D721Med (cell line): ENCODE data around the gene PLPP4.

Source experiments
- DNase-seq: peaks from one replicate; pipeline ENCODE4 v3.0.0; 2011; ENCODE audit warnings: low spot score; ENCODE audit not compliant: insufficient read length
- FAIRE-seq: peaks from 2 replicates; lab custom pipeline; 2011; peaks lifted over from hg19 to GRCh38; lab: Jason Lieb, UNC
- TF ChIP-seq, protein P1 (sequence below): IDR thresholded peaks from 2 replicates; pipeline ENCODE4 v1.5.1; 2012; ENCODE audit warnings: mild to moderate bottlenecking, control low read depth; ENCODE audit not compliant: insufficient read depth; ENCODE audit errors: missing control alignments

PLPP4 gene

GRCh38 chr10:120455606-120456005 lies 1.4 kb upstream of the PLPP4 start:
- no peak for DNase-seq
- FAIRE-seq, result no peak
- TF ChIP-seq, protein P1, sequence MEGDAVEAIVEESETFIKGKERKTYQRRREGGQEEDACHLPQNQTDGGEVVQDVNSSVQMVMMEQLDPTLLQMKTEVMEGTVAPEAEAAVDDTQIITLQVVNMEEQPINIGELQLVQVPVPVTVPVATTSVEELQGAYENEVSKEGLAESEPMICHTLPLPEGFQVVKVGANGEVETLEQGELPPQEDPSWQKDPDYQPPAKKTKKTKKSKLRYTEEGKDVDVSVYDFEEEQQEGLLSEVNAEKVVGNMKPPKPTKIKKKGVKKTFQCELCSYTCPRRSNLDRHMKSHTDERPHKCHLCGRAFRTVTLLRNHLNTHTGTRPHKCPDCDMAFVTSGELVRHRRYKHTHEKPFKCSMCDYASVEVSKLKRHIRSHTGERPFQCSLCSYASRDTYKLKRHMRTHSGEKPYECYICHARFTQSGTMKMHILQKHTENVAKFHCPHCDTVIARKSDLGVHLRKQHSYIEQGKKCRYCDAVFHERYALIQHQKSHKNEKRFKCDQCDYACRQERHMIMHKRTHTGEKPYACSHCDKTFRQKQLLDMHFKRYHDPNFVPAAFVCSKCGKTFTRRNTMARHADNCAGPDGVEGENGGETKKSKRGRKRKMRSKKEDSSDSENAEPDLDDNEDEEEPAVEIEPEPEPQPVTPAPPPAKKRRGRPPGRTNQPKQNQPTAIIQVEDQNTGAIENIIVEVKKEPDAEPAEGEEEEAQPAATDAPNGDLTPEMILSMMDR, result no peak

DNA sequence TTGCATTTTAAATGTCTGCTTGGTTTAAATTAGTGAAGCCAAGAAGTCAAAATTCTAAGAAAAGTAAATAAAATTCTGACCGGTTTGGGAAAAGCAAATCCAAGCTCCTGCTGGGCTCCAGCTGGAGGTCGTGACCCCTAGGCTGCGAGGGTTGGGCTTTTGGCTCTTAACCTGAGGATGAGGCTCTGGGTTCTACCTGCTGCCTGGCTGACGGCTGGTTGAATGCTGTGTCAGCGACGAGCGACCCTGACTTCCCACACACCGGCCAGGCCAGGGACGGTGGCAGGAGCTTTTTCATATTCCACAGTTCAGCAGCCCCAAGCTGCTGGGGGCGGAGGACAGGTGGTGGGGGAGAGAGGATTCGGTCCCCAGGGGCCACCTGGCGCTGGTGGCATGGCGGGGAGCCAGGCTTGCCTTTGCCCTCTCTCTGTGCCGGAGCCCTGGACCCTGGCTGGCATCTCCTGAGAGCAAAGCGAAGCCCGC lies 843 bp upstream of the PLPP4 start:
- no peak for DNase-seq

DNA sequence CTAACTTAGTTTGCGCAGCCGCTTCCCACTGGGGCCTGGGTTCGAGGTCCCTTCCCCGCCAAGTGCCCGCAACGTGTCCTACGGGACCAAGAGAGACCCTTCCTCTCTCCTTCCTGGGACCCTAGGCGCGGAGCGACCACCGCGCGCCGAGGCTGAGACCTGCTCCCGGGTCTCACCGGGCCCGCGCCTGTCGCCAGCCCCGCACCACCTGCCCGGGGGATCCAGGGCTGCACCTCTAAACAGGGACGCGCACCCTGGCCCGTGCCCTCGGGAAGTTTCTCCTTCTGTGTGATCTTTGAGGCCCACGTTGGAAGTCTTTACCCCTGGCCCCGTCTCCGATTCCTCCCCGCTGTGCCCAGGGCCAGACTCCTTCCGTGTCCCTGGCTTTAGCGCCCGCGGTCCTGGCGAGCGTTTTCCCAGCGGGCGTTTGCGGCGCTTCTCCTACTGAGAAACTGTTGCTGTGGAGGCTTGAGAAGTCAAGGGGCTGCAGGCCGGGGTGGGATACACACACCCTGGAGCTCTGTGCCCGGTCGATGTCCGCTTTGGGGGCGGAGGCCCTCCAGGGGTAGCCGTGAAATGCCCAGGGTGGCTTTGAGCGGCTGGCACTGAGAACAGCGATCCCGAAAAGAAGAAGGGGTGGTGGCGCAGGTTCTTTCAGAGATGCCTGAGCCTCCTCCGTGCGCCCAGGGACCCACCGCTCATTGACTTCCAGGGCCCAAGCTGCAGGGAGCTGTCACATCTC lies 575 bp downstream of the PLPP4 start:
- TF ChIP-seq, protein P1, result no peak
- FAIRE-seq (no peak), DNase-seq (no peak)

More for the DNA sequence above, 843 bp upstream of the PLPP4 start:
- FAIRE-seq, result no peak
- TF ChIP-seq, protein P1, result no peak

- no peak for DNase-seq
- TF ChIP-seq, protein P1, result no peak
- FAIRE-seq, result no peak
These were observed 1.4 kb downstream of the PLPP4 start for GRCh38 chr10:120458432-120458831.

GRCh38 chr10:120459185-120459584 lies 2.2 kb downstream of the PLPP4 start:
- TF ChIP-seq, protein P1, result no peak
- DNase-seq, result no peak
- no peak for FAIRE-seq

- FAIRE-seq, result no peak
- TF ChIP-seq, protein P1, result no peak
- no peak for DNase-seq
These were observed 3.2 kb downstream of the PLPP4 start for GRCh38 chr10:120460186-120460585.

DNA sequence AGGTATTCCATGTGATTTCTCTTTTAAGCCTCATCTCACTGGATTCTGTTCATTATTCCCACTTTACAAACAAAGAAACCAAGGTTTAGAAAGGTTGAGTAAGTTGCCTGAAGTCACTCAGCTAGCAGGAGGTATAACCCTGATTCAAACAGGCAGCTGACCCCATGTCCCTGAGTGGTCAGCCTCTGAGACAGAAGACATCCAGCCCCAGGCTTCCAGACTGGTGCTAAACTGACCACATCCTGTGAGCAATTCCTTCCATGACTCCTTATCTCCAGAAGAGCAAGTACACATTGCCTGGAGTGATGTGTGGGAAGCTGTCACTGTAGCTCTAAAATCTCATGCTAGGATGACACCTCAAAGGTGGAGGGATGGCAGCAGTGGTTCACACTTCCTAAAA lies 3.7 kb downstream of the PLPP4 start:
- FAIRE-seq, result no peak
- no peak for DNase-seq
- TF ChIP-seq, protein P1, result no peak
